ENCODE results near the gene MYRF. TPM values are rescaled to one million over a fixed set of nuclear protein-coding genes. Genes with fewer than 3 reads are reported as not detected.

The MYRF gene
- total RNA-seq, 1 donor = 0.36 TPM

GRCh38 chr11:61787928-61788491 lies 35.6 kb downstream of the MYRF start:
- Histone ChIP-seq H4K20me1 (ENCODE audit: insufficient read depth, low read length) (peaks cover 11% of the 10 kb centered on the region), H2AFZ (ENCODE audit: low read length) (no peak overlapping the region), H3K36me3 (ENCODE audit: insufficient read depth, low read length) (peaks cover 52% of the 10 kb centered on the region), H3K79me2 (ENCODE audit: insufficient read depth, low read length) (peaks cover 34% of the 10 kb centered on the region), H3K4me3 (ENCODE audit: insufficient read depth, low read length) (no peak overlapping the region), H3K27me3 (ENCODE audit: insufficient read depth, low read length) (no peaks in the 10 kb centered on the region), H3K9me3 (ENCODE audit: low read depth, low read length) (no peaks in the 10 kb centered on the region), H3K27ac (ENCODE audit: low read depth, low read length) (no peak overlapping the region), H3K4me1 (ENCODE audit: insufficient read depth, low read length) (peaks cover 5% of the 10 kb centered on the region), H3K4me2 (ENCODE audit: insufficient read depth, low read length) (no peak overlapping the region)
- peak; percentile 56 for TF ChIP-seq CTCF (IDR thresholded peaks at IDR 0.05; ENCODE audit: extremely low read depth, low read depth, low read length)
- peak; percentile 85 for DNase-seq (ENCODE audit: insufficient read length, low spot score, missing footprints)

GRCh38 chr11:61791737-61792309 lies 39.4 kb downstream of the MYRF start:
- Histone ChIP-seq H3K4me2 (ENCODE audit: insufficient read depth, low read length) (peak overlapping the region; percentile 91), H4K20me1 (ENCODE audit: insufficient read depth, low read length) (peaks cover 11% of the 10 kb centered on the region), H3K27ac (ENCODE audit: low read depth, low read length) (peak overlapping the region; percentile 99), H3K27me3 (ENCODE audit: insufficient read depth, low read length) (no peaks in the 10 kb centered on the region), H3K4me3 (ENCODE audit: insufficient read depth, low read length) (peak overlapping the region; percentile 91), H3K36me3 (ENCODE audit: insufficient read depth, low read length) (peaks cover 45% of the 10 kb centered on the region), H3K79me2 (ENCODE audit: insufficient read depth, low read length) (peaks cover 71% of the 10 kb centered on the region), H2AFZ (ENCODE audit: low read length) (peak overlapping the region; percentile 96), H3K4me1 (ENCODE audit: insufficient read depth, low read length) (peaks cover 11% of the 10 kb centered on the region), H3K9me3 (ENCODE audit: low read depth, low read length) (no peaks in the 10 kb centered on the region)
- peak; percentile 95 for DNase-seq (ENCODE audit: insufficient read length, low spot score, missing footprints)
- TF ChIP-seq CTCF (IDR thresholded peaks at IDR 0.05; ENCODE audit: extremely low read depth, low read depth, low read length) = no peak

GRCh38 chr11:61792310-61793082 lies 40.1 kb downstream of the MYRF start, which contains the start of the genes FEN1 and TMEM258:
Gene FEN1, plus strand, starts transcription at chr11:61792911. Its CDS starts 2,451 bp downstream, at chr11:61795362.
Gene TMEM258, minus strand, starts transcription at chr11:61792599. Its CDS starts 41 bp downstream, at chr11:61792558.
- Histone ChIP-seq H2AFZ (ENCODE audit: low read length) (peak within 1 kb of the TSS; percentile 96), H3K27ac (ENCODE audit: low read depth, low read length) (peak within 1 kb of the TSS; percentile 99), H4K20me1 (ENCODE audit: insufficient read depth, low read length) (peaks cover 11% of the 10 kb centered on the region), H3K9me3 (ENCODE audit: low read depth, low read length) (no peaks in the 10 kb centered on the region), H3K27me3 (ENCODE audit: insufficient read depth, low read length) (no peaks in the 10 kb centered on the region), H3K4me1 (ENCODE audit: insufficient read depth, low read length) (peaks cover 11% of the 10 kb centered on the region), H3K79me2 (ENCODE audit: insufficient read depth, low read length) (peaks cover 74% of the 10 kb centered on the region), H3K4me3 (ENCODE audit: insufficient read depth, low read length) (peak within 1 kb of the TSS; percentile 91), H3K4me2 (ENCODE audit: insufficient read depth, low read length) (peak within 1 kb of the TSS; percentile 91), H3K36me3 (ENCODE audit: insufficient read depth, low read length) (peaks cover 39% of the 10 kb centered on the region)
- no peak for TF ChIP-seq CTCF (IDR thresholded peaks at IDR 0.05; ENCODE audit: extremely low read depth, low read depth, low read length)
- DNase-seq (ENCODE audit: insufficient read length, low spot score, missing footprints) = peak; percentile 97

Measured in osteoblast (primary cell).